ENCODE results near the gene KIF16B. TPM values are rescaled to one million over a fixed set of nuclear protein-coding genes. Genes with fewer than 3 reads are reported as not detected.

The KIF16B gene
- total RNA-seq, 6 experiments from 2014 or later, result 8.4 to 15.9 (median 11.7) TPM

GRCh38 chr20:16284385-16285100, 288.7 kb downstream of the KIF16B start:
- 81% methylated on average over 8 of the region's 15 CpGs for WGBS (ENCODE audit: insufficient coverage, low coverage, low lambda C conversion rate, missing lambda C conversion rate)
- ATAC-seq, result peak in 1 of 4 donors; percentile 32
- Histone ChIP-seq H3K27me3 (no peaks in the 10 kb centered on the region), H3K27ac (no peak overlapping the region), H3K9me3 (no peaks in the 10 kb centered on the region), H3K36me3 (peaks cover 0 to 2% (median 0%) of the 10 kb centered on the region in 4 donors), H3K4me3 (no peak overlapping the region), H3K4me1 (no peaks in the 10 kb centered on the region)
- no peak for TF ChIP-seq CTCF (IDR thresholded peaks at IDR 0.05)
- TF ChIP-seq POLR2A (IDR thresholded peaks at IDR 0.05), result no peak
- intact Hi-C loops (cut with DNase I), result no loop called here
- no peak for DNase-seq

GRCh38 chr20:16283978-16284377, 289.3 kb downstream of the KIF16B start:
- ATAC-seq, result no peak
- Histone ChIP-seq H3K36me3 (peaks cover 0 to 2% (median 0%) of the 10 kb centered on the region in 4 donors), H3K4me1 (no peaks in the 10 kb centered on the region), H3K9me3 (no peaks in the 10 kb centered on the region), H3K4me3 (no peak overlapping the region), H3K27ac (no peak overlapping the region), H3K27me3 (no peaks in the 10 kb centered on the region)
- WGBS (ENCODE audit: insufficient coverage, low coverage, low lambda C conversion rate, missing lambda C conversion rate), result 100% methylated on average over 1 of the region's 5 CpGs
- TF ChIP-seq CTCF (IDR thresholded peaks at IDR 0.05) (no peak), POLR2A (IDR thresholded peaks at IDR 0.05) (no peak)
- no peak for DNase-seq
- intact Hi-C loops (cut with DNase I), result no loop called here

GRCh38 chr20:16283307-16283706, 289.9 kb downstream of the KIF16B start:
- H3K36me3 ChIP-seq, result peaks cover 0 to 2% (median 0%) of the 10 kb centered on the region in 4 donors
- DNase-seq (no peak), ATAC-seq (no peak)
- no peaks in the 10 kb centered on the region for H3K4me1 ChIP-seq
- H3K4me3 ChIP-seq, result no peak overlapping the region
- intact Hi-C loops (cut with DNase I), result no loop called here
- TF ChIP-seq CTCF (IDR thresholded peaks at IDR 0.05), result no peak
- H3K9me3 ChIP-seq, result no peaks in the 10 kb centered on the region
- H3K27me3 ChIP-seq, result no peaks in the 10 kb centered on the region
- WGBS (ENCODE audit: insufficient coverage, low coverage, low lambda C conversion rate, missing lambda C conversion rate), result no CpG with 5 or more reads among the region's 6 CpGs
- H3K27ac ChIP-seq, result no peak overlapping the region

- no peak for TF ChIP-seq CTCF (IDR thresholded peaks at IDR 0.05)
- ATAC-seq (no peak), DNase-seq (no peak)
- intact Hi-C loops (cut with DNase I), result no loop called here
- H3K36me3 ChIP-seq, result no peaks in the 10 kb centered on the region
- H3K27me3 ChIP-seq, result no peaks in the 10 kb centered on the region
- WGBS (ENCODE audit: insufficient coverage, low coverage, low lambda C conversion rate, missing lambda C conversion rate), result 93% methylated on average over 2 of the region's 2 CpGs
- H3K4me1 ChIP-seq, result no peaks in the 10 kb centered on the region
- no peaks in the 10 kb centered on the region for H3K9me3 ChIP-seq
- no peak overlapping the region for H3K4me3 ChIP-seq
- no peak overlapping the region for H3K27ac ChIP-seq
Measured at GRCh38 chr20:16280219-16280618, 293.0 kb downstream of the KIF16B start.
